PC-3 (cell line): ENCODE measurements around the gene MYO5B.
A peak's percentile ranks its signal among the peaks of the same experiment; 100 is the strongest.

Source experiments
- CTCF ChIP-seq: fragments of 300-600 bp; sonication (generic); conservative IDR thresholded peaks from 2 replicates; pipeline ENCODE4 v1.5.1; 2017; ENCODE audit warnings: antibody characterized with exemption, low read depth, mild to moderate bottlenecking, low read length
- EZH2 ChIP-seq: fragments of 300-600 bp; sonication (generic); IDR thresholded peaks from one replicate; pipeline ENCODE4 v1.6.1; 2017; ENCODE audit warnings: antibody characterized with exemption, mild to moderate bottlenecking, low read length; ENCODE audit not compliant: unreplicated experiment
- EZH2phosphoT487 ChIP-seq: fragments of 300-600 bp; sonication (generic); IDR thresholded peaks from 2 replicates; pipeline ENCODE4 v1.6.1; 2018; ENCODE audit warnings: mild to moderate bottlenecking, antibody characterized with exemption, low read length, borderline replicate concordance

DNA sequence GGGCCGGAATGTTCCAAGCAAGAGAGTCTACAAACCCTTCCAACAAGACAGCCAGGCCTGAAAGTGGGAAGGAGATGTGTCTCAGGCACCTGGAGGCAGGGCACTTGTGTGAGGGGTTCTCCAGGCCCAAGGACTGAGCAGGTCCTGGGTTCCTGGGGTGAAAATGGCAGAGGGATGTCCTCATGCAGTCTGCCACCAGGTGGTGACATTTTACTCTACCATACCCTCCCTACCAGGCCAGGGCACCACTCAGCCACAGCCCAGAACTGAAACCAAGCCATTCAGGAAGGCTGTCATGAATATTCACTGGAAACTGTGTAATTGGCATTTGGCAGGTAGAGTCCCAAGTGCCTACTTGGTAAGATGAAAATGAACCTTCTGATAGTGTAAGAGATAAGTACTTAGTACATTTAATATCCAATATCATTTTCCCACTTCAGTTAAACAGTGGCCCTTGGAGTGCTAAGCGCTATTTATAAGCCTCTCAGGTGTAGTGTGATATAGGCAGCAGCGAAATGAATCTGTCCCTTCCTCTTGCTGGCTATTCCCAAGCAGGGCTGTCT lies 185.1 kb downstream of the MYO5B start:
- peak; percentile 47; the same call in 1 of the 2 replicates for TF ChIP-seq CTCF
- no peak for TF ChIP-seq EZH2
- no peak for TF ChIP-seq EZH2phosphoT487
